GM18505 (cell line): ENCODE measurements around the gene TNXB.
"Not testable (repeated sequence)": the region's sequence is repeated elsewhere in the genome, so short reads cannot be mapped to it uniquely, and the experiment has no call there.

Experiments
- ATAC-seq: cut with Tn5 transposase; IDR thresholded peaks from one replicate; pipeline ENCODE4 v1.9.1; 2021; ENCODE audit not compliant: unreplicated experiment
- POLR2A ChIP-seq: IDR thresholded peaks from 4 replicates; pipeline ENCODE4 v1.6.1; 2011; ENCODE audit warnings: borderline replicate concordance; ENCODE audit not compliant: insufficient read depth, insufficient read length; ENCODE audit errors: extremely low read depth

TNXB gene

DNA sequence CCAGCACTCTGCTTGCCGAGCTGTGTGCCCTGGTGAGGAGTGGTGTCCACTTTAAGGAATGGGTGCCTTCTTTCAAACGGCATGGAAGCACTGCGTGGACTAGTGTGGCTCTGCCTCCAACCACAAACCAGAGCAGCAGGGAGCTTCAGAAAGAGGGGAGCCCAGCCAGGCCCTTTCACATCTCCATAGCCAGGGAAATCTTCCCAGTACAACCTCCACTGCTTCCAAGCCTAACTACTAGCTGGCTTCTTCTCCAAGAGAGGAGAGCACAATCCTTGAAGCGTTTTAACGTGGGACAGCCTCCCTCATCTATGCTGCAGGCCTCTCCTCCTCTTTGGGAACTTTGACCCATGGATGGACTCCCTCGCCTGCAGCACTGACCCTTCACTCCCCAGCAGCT is 26.7 kb downstream of the TNXB start:
- no peak for TF ChIP-seq POLR2A
- ATAC-seq: no peak

DNA sequence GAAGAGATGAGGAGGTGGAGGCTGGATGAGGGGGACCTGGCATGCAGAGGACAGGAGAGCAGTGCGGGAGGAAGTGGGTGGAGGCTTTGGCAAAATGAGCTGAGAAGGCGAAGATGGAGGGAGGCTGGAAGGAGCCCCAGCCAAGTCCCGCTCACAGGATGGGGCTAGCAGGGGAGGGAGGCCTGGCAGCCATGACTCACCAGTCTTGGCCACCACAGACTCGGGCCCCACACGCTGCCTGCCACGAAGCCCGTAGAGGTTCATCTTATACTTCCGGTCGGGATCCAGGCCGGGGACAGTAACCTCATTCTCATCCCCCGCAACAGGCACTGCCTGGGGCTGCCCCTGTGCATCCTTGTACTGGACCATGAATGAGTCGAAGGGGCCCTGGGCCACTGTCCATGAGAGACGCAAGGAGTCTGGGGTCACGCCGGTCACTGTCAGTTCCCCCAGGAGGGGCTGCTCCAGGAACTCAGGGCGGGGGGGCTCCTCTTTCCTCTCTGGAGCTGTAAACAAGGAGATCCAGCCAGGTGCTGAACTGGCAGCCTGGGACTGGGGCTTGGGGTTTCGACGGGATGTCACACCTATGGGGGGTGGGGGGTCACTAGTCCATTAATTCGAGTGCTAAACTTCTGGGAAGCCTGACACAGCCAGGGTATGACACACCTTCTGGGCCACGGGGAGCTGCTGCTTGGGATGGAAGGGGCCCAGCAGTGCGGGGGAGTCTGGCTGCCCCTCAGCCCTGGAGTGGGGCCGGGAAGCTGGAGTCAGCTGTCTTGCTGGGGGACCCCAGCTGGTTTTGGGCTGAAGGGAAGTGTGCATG is 27.8 kb downstream of the TNXB start:
- TF ChIP-seq POLR2A: no peak
- ATAC-seq: no peak

DNA sequence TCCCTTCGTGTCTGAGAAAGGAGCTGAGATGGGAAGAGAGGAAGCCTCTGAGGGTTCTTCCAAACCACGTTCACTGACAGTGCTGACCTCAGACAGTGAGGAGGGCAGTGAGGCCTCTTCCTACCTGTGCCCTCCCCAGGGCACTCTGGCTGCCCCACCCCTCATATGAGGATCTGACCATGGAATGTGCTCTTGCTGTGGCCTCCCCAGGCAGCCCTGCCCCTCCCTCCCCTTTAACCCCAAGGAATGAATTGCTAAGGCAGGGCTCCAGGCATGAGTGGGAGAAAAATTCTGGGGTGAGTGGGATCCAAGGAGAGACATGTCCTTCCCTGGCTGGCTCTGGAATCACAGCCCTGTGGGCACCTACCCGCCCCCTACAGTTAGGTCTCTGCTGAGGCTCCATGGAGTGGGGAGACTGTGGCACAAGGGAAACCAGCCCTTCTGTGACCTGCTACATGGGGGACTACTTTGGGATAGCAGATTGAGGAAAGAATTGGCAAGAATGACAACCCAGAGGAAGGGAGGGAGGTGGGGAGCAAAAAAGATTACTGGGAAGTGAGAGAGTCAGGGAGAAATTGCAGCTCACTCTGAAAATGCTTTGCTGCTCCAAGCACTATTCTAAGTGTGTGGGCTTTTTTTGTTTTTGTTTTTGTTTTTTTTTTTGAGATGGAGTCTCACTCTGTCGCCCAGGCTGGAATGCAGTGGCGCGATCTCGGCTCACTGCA is 29.4 kb downstream of the TNXB start:
- no peak for TF ChIP-seq POLR2A
- no peak for ATAC-seq

DNA sequence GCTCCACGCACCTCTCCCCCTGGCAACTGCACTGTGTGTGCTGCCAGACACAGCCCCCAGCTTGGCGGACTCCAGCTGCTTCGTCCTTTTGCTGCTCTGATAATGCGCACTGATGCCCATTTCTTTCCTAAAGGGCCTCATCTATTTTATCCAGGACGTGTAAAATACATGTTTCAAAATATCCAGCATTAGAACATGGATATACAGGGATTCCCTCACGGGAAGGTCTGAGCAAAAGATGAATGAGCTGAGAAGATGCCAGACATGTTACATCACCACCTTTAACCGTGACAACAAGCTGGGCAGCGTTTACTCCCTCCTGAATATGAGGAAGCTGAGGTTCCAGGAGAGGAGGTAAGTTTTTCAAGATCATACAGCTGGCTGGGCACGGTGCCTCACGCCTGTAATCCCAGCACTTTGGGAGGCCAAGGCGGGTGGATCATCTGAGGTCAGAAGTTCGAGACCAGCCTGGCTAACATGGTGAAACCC is 32.8 kb downstream of the TNXB start:
- TF ChIP-seq POLR2A: no peak
- no peak for ATAC-seq

DNA sequence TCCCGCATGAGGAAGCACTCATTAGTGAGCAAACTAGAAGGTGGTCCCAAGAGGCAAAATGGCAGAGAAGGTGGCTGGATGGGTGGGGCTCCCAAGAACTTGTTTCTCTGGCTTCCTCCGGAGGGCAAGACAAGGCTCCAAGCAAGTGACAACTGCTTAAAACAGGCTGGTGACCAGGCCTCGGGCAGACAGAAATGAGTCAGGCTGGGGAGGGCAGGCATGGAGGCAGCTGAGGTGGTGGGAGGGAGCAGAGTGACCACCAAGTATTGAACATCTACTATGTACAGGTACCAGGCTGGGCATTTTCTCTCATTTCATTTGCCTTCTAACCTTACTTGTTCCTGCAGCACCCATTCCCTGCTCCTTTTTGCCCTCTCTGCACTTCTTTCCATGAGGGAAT is 33.4 kb downstream of the TNXB start:
- TF ChIP-seq POLR2A: no peak
- no peak for ATAC-seq

DNA sequence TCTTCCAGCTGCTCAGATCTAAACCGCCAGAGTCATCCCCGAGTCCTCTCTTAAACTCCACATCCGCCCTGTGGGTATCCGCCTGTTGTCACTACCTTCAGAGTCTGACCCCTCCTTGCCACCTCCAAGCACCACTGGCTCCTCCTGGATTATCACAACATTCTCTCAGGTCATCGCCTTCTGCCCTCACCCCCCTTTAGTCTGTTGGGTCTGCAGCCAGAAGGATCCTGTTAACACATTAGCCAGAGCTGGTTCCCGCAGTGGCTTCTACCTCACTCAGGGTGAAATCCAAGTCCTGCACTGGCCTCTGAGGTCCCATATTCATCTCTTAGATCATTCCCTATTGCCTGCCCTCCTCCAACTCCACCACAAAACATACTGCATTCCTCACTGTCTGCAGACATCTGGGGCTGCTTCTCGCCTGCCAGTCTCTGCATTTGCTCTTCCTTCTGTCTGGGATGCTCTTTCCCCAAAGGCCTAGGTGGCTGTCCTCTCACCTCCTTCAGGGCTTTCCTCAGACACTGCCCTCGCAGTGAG is 34.1 kb downstream of the TNXB start:
- TF ChIP-seq POLR2A: no peak
- no peak for ATAC-seq

DNA sequence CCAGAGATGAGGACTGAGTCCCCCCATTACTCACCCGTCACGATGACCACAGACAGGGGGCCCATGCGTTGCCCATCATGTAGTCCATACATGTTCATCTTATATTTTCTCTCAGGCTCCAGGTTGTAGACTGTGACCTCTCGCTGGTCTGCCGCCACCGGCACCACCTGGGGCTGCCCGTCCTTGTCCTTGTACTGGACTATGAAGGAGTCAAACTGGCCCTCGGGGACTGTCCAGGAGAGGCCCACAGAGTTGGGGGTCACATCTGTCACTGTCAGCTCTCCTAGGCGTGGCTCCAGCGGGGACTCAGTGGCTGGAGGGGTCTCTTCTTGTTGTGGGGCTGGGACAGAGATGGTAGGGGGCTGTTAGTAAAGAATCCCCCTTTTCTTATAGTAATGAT is 35.5 kb downstream of the TNXB start:
- TF ChIP-seq POLR2A: no peak
- ATAC-seq: no peak

DNA sequence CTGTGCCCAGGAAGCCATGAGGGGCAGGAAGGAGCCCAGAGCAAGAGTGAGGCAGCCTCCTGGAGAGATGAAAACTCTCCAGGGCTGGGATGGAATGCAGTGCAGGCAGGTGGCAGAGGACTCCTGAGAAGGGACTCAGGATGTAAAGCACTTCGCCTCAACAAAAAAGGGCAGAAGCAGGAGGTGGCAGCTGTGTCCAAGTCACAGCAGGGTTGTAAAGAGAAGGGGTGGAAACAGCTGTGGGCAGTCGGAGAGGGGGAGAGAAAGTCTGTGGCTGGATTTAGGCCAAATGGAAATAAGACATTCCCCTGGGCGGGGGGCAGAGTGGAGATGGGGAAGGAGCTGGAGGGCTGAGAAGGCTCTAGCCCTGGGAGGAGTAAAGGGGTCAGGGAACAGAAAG is 36.0 kb downstream of the TNXB start:
- no peak for ATAC-seq
- no peak for TF ChIP-seq POLR2A

DNA sequence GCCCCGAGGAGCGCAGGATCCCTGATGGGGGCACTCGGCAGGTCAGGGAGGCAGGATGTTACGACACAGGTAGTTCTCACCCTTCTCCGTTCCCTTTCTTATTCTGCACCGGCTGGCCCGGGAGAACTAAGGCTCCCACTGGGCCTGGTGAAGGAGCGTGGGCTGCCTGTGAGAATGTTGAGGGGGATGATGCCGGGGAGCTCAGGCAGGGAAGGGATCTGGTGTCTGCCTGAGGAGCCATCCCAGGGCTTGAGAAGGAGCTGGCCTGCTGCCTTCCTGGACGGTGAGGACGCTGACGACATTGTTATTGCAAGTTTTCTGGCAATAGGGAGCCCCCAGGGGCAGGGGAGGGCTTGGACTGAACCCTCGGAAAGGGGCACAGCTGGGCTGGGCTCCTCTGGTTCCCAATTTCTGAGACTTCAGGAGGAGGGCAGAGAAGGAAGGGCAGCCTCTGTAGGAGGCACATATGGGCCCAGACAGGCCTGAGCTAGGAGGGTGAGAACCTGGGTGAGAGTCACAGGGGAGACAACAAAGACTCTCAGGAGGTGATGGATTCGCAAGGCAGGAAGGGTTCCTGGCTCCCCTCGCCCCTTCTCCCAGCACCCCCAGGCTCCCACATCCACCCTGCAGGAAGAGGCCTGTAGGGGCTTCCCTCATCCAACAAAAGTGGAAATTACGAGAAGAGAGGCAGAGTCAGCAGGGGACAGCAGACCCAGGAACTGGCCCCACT is 38.2 kb downstream of the TNXB start:
- no peak for ATAC-seq
- no peak for TF ChIP-seq POLR2A

DNA sequence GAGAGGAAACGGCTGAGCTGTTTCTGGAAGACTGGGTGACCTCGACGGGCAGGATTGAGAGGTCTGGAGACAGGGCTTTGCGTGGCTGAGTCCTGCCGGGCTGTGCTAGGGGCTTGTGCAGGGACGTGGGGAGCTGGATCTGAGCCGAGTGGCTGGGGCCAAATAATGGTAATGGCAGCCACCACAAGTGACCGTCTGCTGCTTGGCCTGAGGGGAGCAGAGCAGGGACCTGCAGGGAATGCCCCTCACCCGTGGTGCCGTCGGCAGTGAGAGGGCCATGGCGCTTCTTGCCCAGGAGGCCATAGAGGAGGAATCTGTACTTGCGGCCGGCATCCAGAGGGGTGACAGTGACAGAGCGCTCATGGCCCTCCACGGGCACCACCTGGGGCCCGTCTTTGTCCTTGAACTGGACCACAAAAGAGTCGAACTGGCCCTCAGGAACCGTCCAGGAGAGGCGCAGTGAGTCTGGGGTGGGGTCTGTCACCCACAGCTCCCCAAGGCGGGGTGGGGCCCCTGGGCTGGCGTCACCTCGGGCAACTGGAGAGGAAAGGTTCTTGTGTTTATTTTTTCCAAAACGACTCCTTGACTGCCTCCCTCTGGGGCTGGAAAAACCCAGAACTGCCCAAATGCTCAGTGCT is 39.1 kb downstream of the TNXB start:
- ATAC-seq: no peak
- no peak for TF ChIP-seq POLR2A

- TF ChIP-seq POLR2A: no peak
- ATAC-seq: no peak
Observed at GRCh38 chr6:32069460-32069859, 39.7 kb downstream of the TNXB start.

GRCh38 chr6:32068867-32069266 is 40.3 kb downstream of the TNXB start:
- TF ChIP-seq POLR2A: no peak
- no peak for ATAC-seq

DNA sequence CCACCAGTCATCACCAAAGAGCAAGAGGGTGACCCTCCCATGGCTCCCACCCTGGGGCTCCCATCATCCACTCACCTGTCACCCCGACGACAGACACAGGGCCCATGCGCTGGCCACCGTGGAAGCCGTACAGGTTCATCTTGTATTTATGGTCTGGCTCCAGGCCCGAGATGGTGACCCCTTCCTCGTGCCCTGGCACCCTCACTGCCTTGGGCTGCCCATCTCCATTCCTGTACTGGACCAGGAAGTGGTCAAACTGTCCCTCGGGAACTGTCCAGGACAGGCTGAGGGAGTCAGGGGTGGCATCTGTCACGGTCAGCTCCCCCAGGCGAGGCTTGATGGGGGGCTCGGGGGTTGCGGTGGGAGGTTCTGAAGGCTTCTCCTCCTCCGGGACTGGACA is 40.8 kb downstream of the TNXB start:
- not testable (repeated sequence) for ATAC-seq

DNA sequence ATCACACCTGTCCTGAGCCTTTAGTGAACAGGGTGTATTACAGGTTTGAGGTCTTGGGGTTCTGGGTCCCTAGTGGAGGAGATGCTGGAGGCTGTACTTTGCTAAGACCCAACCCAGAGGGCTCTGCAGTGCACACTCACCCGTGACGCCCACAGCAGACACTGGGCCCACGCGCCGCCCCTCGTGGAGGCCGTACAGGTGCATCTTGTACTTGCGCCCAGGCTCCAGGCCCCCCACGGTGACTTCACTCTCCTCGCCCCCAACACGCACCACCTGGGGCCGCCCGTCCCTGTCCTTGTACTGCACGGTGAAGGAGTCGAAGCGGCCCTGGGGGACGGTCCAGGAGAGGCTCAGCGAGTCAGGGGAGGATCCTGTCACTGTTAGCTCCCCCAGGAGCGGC is 41.6 kb downstream of the TNXB start:
- ATAC-seq: not testable (repeated sequence)
